ENCODE data around the gene MINDY4. TPM values are rescaled to one million over a fixed set of nuclear protein-coding genes. Genes with fewer than 3 reads are reported as not detected.

The MINDY4 gene
- total RNA-seq, 4 donors from 2014 or later: 8.4 to 31.1 (median 20.2) TPM

DNA sequence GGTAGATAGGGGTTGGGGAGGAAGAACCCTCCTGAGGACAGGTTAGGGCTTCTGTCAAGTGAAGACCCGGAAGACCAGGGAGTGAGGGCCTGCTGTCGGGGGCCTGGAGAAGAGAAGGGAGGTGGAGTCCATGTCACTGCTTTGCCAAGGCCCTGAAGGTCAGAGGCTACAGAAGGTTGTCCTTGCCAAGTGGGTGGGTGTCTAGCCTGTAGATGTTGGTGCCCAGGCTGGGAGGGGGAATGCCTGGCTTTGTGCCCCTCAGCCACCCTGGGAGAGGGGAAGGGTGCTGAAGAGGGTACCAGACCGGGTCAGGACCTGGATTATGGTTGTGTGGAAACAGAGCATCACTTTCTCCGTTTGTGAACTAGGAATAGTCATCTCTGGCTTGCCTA lies 73.3 kb downstream of the MINDY4 start:
- TF ChIP-seq, protein P1, sequence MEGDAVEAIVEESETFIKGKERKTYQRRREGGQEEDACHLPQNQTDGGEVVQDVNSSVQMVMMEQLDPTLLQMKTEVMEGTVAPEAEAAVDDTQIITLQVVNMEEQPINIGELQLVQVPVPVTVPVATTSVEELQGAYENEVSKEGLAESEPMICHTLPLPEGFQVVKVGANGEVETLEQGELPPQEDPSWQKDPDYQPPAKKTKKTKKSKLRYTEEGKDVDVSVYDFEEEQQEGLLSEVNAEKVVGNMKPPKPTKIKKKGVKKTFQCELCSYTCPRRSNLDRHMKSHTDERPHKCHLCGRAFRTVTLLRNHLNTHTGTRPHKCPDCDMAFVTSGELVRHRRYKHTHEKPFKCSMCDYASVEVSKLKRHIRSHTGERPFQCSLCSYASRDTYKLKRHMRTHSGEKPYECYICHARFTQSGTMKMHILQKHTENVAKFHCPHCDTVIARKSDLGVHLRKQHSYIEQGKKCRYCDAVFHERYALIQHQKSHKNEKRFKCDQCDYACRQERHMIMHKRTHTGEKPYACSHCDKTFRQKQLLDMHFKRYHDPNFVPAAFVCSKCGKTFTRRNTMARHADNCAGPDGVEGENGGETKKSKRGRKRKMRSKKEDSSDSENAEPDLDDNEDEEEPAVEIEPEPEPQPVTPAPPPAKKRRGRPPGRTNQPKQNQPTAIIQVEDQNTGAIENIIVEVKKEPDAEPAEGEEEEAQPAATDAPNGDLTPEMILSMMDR (IDR thresholded peaks at IDR 0.05): no peak
- TF ChIP-seq EP300 (IDR thresholded peaks at IDR 0.05) (no peak), POLR2A (IDR thresholded peaks at IDR 0.05; ENCODE audit: low read depth) (no peak), POLR2AphosphoS5 (IDR thresholded peaks at IDR 0.05) (no peak)
- peaks cover 49 to 89% (median 84%) of the 10 kb centered on the region in 4 donors for H3K4me1 ChIP-seq
- no peaks in the 10 kb centered on the region for H3K9me3 ChIP-seq
- no peak overlapping the region for H3K4me3 ChIP-seq
- no peak for DNase-seq (ENCODE audit: extremely low spot score)
- peaks cover 0 to 22% (median 5%) of the 10 kb centered on the region in 4 donors for H3K36me3 ChIP-seq
- 94% methylated on average over 4 of the region's 4 CpGs for WGBS
- intact Hi-C loops (cut with DNase I): no loop called here
- H3K27ac ChIP-seq (replicated peaks in 1 of 4): peak overlapping the region; percentile 88 to 95 (median 90)
- H3K27me3 ChIP-seq: no peaks in the 10 kb centered on the region

DNA sequence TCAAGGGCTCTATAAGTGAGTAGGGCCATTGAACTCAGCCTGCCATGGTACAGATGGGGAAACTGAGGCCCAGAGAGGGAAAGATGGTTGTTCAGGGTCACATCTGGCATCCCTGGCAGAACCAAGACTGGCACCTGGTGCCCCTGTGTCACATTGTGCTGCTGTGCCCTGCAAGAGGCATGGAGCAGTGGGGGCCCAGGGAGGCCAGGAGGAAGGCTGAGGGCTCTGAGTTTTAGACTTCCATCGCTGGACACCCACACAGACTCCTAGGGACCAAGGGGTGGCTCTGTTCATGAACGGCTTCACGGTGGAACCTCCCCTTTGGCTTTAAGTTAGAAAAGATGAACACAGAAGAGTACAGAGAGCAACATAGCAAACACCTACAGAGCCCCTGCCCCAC lies 73.7 kb downstream of the MINDY4 start:
- no peak for DNase-seq (ENCODE audit: extremely low spot score)
- H3K4me3 ChIP-seq: no peak overlapping the region
- H3K27ac ChIP-seq (replicated peaks in 1 of 4): peak overlapping the region; percentile 88 to 95 (median 90)
- peaks cover 0 to 18% (median 3%) of the 10 kb centered on the region in 4 donors for H3K36me3 ChIP-seq
- peaks cover 51 to 93% (median 89%) of the 10 kb centered on the region in 4 donors for H3K4me1 ChIP-seq
- WGBS: 40% methylated on average over 1 of the region's 3 CpGs
- TF ChIP-seq, protein P1 (IDR thresholded peaks at IDR 0.05): no peak
- TF ChIP-seq EP300 (IDR thresholded peaks at IDR 0.05) (no peak), POLR2AphosphoS5 (IDR thresholded peaks at IDR 0.05) (no peak), POLR2A (IDR thresholded peaks at IDR 0.05; ENCODE audit: low read depth) (no peak)
- no peaks in the 10 kb centered on the region for H3K27me3 ChIP-seq
- intact Hi-C loops (cut with DNase I): loop anchor here (5.0 kb wide), 1 partner anchor 33 kb away; no protein-coding TSS in a partner anchor
- no peaks in the 10 kb centered on the region for H3K9me3 ChIP-seq

DNA sequence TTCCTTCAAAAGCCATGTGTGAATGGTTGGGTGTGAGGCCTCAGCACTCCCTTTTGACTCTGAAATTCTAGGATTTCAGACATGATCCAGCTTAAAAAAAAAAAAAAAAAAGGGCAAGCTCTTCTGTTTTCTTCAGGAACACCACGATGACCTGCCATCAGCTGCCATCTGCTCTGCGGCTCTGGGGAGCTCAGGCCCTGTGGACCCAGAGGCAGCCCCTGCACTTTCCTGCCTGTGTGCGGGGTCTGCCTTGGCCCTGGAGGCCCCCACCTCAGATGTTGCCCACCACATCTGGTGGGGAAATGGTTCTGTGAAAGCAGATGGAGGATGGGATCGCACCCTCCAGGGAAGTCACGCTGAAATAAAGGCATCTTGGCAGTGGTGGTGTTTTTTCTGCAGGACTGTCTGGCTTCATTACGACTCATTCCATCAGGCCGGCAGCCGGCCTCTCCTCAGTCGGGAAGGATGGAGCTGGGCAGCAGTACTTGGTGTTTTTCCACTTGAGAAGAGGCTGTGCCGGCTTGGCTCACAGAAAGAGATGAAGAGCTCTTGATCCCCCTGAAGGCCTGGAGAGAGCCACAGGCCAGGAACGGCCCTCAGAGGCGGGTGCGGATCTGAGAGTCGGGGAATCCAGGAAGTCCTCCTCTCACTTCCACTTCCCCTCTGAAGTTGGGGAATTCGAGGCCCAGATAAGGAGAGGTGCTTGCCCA lies 74.4 kb downstream of the MINDY4 start:
- Histone ChIP-seq H3K27me3 (no peaks in the 10 kb centered on the region), H3K4me1 (peaks cover 50 to 97% (median 92%) of the 10 kb centered on the region in 4 donors), H3K27ac (replicated peaks in 1 of 4) (peak overlapping the region; percentile 88 to 95 (median 90)), H3K9me3 (no peaks in the 10 kb centered on the region), H3K4me3 (no peak overlapping the region), H3K36me3 (peaks cover 0 to 11% (median 0%) of the 10 kb centered on the region in 4 donors)
- intact Hi-C loops (cut with DNase I): loop anchor here (5.0 kb wide), 1 partner anchor 33 kb away; no protein-coding TSS in a partner anchor
- 41% methylated on average over 14 of the region's 15 CpGs for WGBS
- no peak for DNase-seq (ENCODE audit: extremely low spot score)
- no peak for TF ChIP-seq EP300 (IDR thresholded peaks at IDR 0.05)
- peak; percentile 6 to 64 for TF ChIP-seq POLR2AphosphoS5 (IDR thresholded peaks at IDR 0.05)

DNA sequence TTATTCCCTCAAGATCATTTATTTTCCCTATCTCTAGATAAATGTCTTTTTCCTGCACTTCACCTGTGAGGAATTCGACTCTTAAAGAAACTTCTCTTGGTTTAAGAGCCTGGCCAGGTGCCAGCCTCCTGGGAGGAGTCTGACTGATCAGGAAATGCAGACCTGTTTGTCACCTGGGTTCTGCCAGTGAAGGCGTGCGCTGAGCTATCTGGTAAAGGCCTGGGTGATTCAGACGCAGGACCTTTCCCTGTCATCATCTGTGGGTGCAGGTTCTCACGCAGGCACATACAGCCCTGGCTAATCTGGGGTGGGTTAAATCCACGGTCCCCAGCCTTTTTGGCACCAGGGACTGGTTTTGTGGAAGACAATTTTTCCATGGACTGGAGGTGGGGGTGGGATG lies 75.2 kb downstream of the MINDY4 start:
- 87% methylated on average over 6 of the region's 6 CpGs for WGBS

More for the DNA sequence above, 75.2 kb downstream of the MINDY4 start:
- H3K9me3 ChIP-seq: no peaks in the 10 kb centered on the region
- H3K4me1 ChIP-seq: peaks cover 47 to 97% (median 94%) of the 10 kb centered on the region in 4 donors
- DNase-seq (ENCODE audit: extremely low spot score): no peak
- H3K4me3 ChIP-seq: no peak overlapping the region
- peaks cover 0 to 3% (median 0%) of the 10 kb centered on the region in 4 donors for H3K36me3 ChIP-seq
- H3K27ac ChIP-seq (replicated peaks in 1 of 4): peak overlapping the region; percentile 88 to 95 (median 90)
- no peaks in the 10 kb centered on the region for H3K27me3 ChIP-seq
- intact Hi-C loops (cut with DNase I): loop anchor here (5.0 kb wide), 1 partner anchor 34 kb away; no protein-coding TSS in a partner anchor
- TF ChIP-seq, protein P1 (IDR thresholded peaks at IDR 0.05): no peak
- no peak for TF ChIP-seq POLR2AphosphoS5 (IDR thresholded peaks at IDR 0.05)
- TF ChIP-seq EP300 (IDR thresholded peaks at IDR 0.05): no peak
- TF ChIP-seq POLR2A (IDR thresholded peaks at IDR 0.05; ENCODE audit: low read depth): no peak
